Activated naive CD8-positive, alpha-beta T cell treated with anti-CD3 and anti-CD28 coated beads for 36 hours (primary cell): ENCODE data around the gene SEZ6L. TPM values are rescaled to one million over a fixed set of nuclear protein-coding genes. Genes with fewer than 3 reads are reported as not detected.

Source experiments
- DNase-seq: peaks from one replicate; pipeline ENCODE4 v3.0.0; 2021
- H3K27ac Mint-ChIP-seq: one replicate; pipeline ENCODE4 v1.8.0; 2022; ENCODE audit warnings: mild to moderate bottlenecking, moderate library complexity, mixed read lengths
- H3K27me3 Mint-ChIP-seq: one replicate; pipeline ENCODE4 v1.8.0; 2022; ENCODE audit warnings: mild to moderate bottlenecking, mixed read lengths
- H3K36me3 Mint-ChIP-seq: one replicate; pipeline ENCODE4 v1.8.0; 2021; ENCODE audit warnings: mild to moderate bottlenecking, mixed read lengths
- H3K4me1 Mint-ChIP-seq: one replicate; pipeline ENCODE4 v1.8.0; 2021; ENCODE audit warnings: mixed read lengths
- H3K4me3 Mint-ChIP-seq: one replicate; pipeline ENCODE4 v1.8.0; 2022; ENCODE audit warnings: mild to moderate bottlenecking, moderate library complexity, mixed read lengths
- H3K9me3 Mint-ChIP-seq: one replicate; pipeline ENCODE4 v1.8.0; 2022; ENCODE audit warnings: mixed read lengths
- total RNA-seq, 2 experiments: library from RNA; stranded (reverse); gene quantifications; one replicate each; pipeline ENCODE4 v1.2.3, GENCODE V29; 2021

SEZ6L gene
- total RNA-seq, 2 experiments from 2014 or later, result not detected

GRCh38 chr22:26287382-26288225 is 118.3 kb downstream of the SEZ6L start:
- no peak for DNase-seq
- Mint-ChIP-seq H3K4me3 (no peak overlapping the region), H3K4me1 (no peaks in the 10 kb centered on the region), H3K27ac (no peak overlapping the region), H3K27me3 (peaks cover 3% of the 10 kb centered on the region), H3K9me3 (no peaks in the 10 kb centered on the region), H3K36me3 (no peaks in the 10 kb centered on the region)

GRCh38 chr22:26289611-26290101 is 120.4 kb downstream of the SEZ6L start:
- Mint-ChIP-seq H3K36me3 (no peaks in the 10 kb centered on the region), H3K9me3 (no peaks in the 10 kb centered on the region)

GRCh38 chr22:26291940-26292666 is 122.8 kb downstream of the SEZ6L start:
- Mint-ChIP-seq H3K27me3 (no peaks in the 10 kb centered on the region), H3K4me3 (no peak overlapping the region), H3K4me1 (peaks cover 13% of the 10 kb centered on the region), H3K36me3 (no peaks in the 10 kb centered on the region), H3K9me3 (peaks cover 1% of the 10 kb centered on the region), H3K27ac (no peak overlapping the region)
- DNase-seq, result no peak

More at GRCh38 chr22:26289611-26290101, 120.4 kb downstream of the SEZ6L start:
- DNase-seq, result no peak
- Mint-ChIP-seq H3K27ac (no peak overlapping the region), H3K4me3 (no peak overlapping the region), H3K27me3 (no peaks in the 10 kb centered on the region), H3K4me1 (peaks cover 6% of the 10 kb centered on the region)

- Mint-ChIP-seq H3K36me3 (no peaks in the 10 kb centered on the region), H3K27ac (no peak overlapping the region), H3K27me3 (no peaks in the 10 kb centered on the region), H3K9me3 (peaks cover 1% of the 10 kb centered on the region), H3K4me3 (no peak overlapping the region), H3K4me1 (peaks cover 13% of the 10 kb centered on the region)
- DNase-seq, result no peak
Measured at GRCh38 chr22:26292667-26292995, 123.4 kb downstream of the SEZ6L start.

GRCh38 chr22:26295563-26296126 is 126.4 kb downstream of the SEZ6L start:
- Mint-ChIP-seq H3K4me1 (peaks cover 13% of the 10 kb centered on the region), H3K27me3 (no peaks in the 10 kb centered on the region), H3K9me3 (peaks cover 1% of the 10 kb centered on the region), H3K27ac (peak overlapping the region; percentile 52), H3K36me3 (no peaks in the 10 kb centered on the region), H3K4me3 (no peak overlapping the region)
- no peak for DNase-seq

GRCh38 chr22:26298605-26299310 is 129.5 kb downstream of the SEZ6L start:
- Mint-ChIP-seq H3K4me1 (peaks cover 13% of the 10 kb centered on the region), H3K27ac (no peak overlapping the region), H3K9me3 (peaks cover 1% of the 10 kb centered on the region), H3K27me3 (peaks cover 1% of the 10 kb centered on the region), H3K36me3 (no peaks in the 10 kb centered on the region), H3K4me3 (no peak overlapping the region)
- no peak for DNase-seq

GRCh38 chr22:26302726-26303125 is 133.5 kb downstream of the SEZ6L start:
- Mint-ChIP-seq H3K4me3 (no peak overlapping the region), H3K27me3 (peaks cover 24% of the 10 kb centered on the region), H3K9me3 (no peaks in the 10 kb centered on the region), H3K27ac (no peak overlapping the region), H3K4me1 (no peaks in the 10 kb centered on the region), H3K36me3 (no peaks in the 10 kb centered on the region)
- DNase-seq, result no peak

- Mint-ChIP-seq H3K9me3 (no peaks in the 10 kb centered on the region), H3K4me3 (no peak overlapping the region), H3K27me3 (peaks cover 30% of the 10 kb centered on the region), H3K27ac (no peak overlapping the region), H3K4me1 (no peaks in the 10 kb centered on the region), H3K36me3 (no peaks in the 10 kb centered on the region)
- no peak for DNase-seq
Measured at GRCh38 chr22:26303475-26303874, 134.2 kb downstream of the SEZ6L start.

GRCh38 chr22:26304730-26305129 is 135.5 kb downstream of the SEZ6L start:
- Mint-ChIP-seq H3K27me3 (peaks cover 36% of the 10 kb centered on the region), H3K36me3 (no peaks in the 10 kb centered on the region), H3K4me3 (no peak overlapping the region), H3K27ac (no peak overlapping the region), H3K4me1 (no peaks in the 10 kb centered on the region), H3K9me3 (no peaks in the 10 kb centered on the region)
- DNase-seq, result no peak

- no peak overlapping the region for H3K4me3 Mint-ChIP-seq
- H3K27me3 Mint-ChIP-seq, result peaks cover 37% of the 10 kb centered on the region
- H3K9me3 Mint-ChIP-seq, result no peaks in the 10 kb centered on the region
- no peaks in the 10 kb centered on the region for H3K36me3 Mint-ChIP-seq
- no peaks in the 10 kb centered on the region for H3K4me1 Mint-ChIP-seq
- no peak overlapping the region for H3K27ac Mint-ChIP-seq
- DNase-seq, result no peak
Measured at GRCh38 chr22:26308467-26308866, 139.2 kb downstream of the SEZ6L start.

- no peaks in the 10 kb centered on the region for H3K9me3 Mint-ChIP-seq
- H3K36me3 Mint-ChIP-seq, result no peaks in the 10 kb centered on the region
- no peak overlapping the region for H3K27ac Mint-ChIP-seq
- no peak for DNase-seq
- H3K27me3 Mint-ChIP-seq, result peaks cover 25% of the 10 kb centered on the region
- H3K4me1 Mint-ChIP-seq, result no peaks in the 10 kb centered on the region
- H3K4me3 Mint-ChIP-seq, result no peak overlapping the region
Measured at GRCh38 chr22:26310616-26311015, 141.4 kb downstream of the SEZ6L start.

GRCh38 chr22:26313291-26313690 is 144.0 kb downstream of the SEZ6L start:
- Mint-ChIP-seq H3K27ac (no peak overlapping the region), H3K4me1 (no peaks in the 10 kb centered on the region), H3K9me3 (no peaks in the 10 kb centered on the region), H3K36me3 (no peaks in the 10 kb centered on the region), H3K27me3 (peaks cover 7% of the 10 kb centered on the region), H3K4me3 (no peak overlapping the region)
- no peak for DNase-seq

GRCh38 chr22:26314171-26314570 is 144.9 kb downstream of the SEZ6L start:
- H3K4me1 Mint-ChIP-seq, result no peaks in the 10 kb centered on the region
- no peak overlapping the region for H3K4me3 Mint-ChIP-seq
- no peak overlapping the region for H3K27ac Mint-ChIP-seq
- peaks cover 4% of the 10 kb centered on the region for H3K27me3 Mint-ChIP-seq
- no peaks in the 10 kb centered on the region for H3K9me3 Mint-ChIP-seq
- DNase-seq, result no peak
- H3K36me3 Mint-ChIP-seq, result no peaks in the 10 kb centered on the region

GRCh38 chr22:26314656-26315055 is 145.4 kb downstream of the SEZ6L start:
- Mint-ChIP-seq H3K36me3 (no peaks in the 10 kb centered on the region), H3K27ac (no peak overlapping the region), H3K9me3 (no peaks in the 10 kb centered on the region), H3K4me3 (no peak overlapping the region), H3K27me3 (peaks cover 1% of the 10 kb centered on the region), H3K4me1 (no peaks in the 10 kb centered on the region)
- DNase-seq, result no peak

GRCh38 chr22:26316732-26317285 is 147.5 kb downstream of the SEZ6L start:
- DNase-seq, result no peak
- Mint-ChIP-seq H3K4me1 (no peaks in the 10 kb centered on the region), H3K36me3 (no peaks in the 10 kb centered on the region), H3K4me3 (no peak overlapping the region), H3K27ac (no peak overlapping the region), H3K27me3 (no peaks in the 10 kb centered on the region), H3K9me3 (no peaks in the 10 kb centered on the region)
